Measurements from ENCODE around the gene B3GALT4. TPM values are rescaled to one million over a fixed set of nuclear protein-coding genes. Genes with fewer than 3 reads are reported as not detected.

B3GALT4 gene
- total RNA-seq, 1 experiment from 2014 or later = 7.9 TPM

DNA sequence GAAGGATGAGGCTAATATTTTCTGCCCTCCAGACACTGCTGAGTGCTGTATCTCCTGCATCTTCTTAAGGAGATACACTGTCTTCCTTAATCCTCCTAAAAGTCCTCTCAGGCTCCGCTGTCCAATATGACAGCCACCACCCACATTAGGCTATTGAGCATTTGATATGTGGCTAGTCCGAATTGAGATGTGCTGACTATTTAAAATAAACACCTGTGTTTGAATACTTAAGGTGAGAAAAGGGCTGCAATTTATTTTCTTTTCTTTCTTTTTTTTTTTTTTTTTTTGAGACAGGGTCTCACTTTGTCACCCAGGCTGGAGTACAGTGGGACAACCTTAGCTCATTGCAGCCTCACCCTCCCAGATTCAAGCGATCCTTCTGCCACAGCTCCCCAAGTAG lies 25.0 kb downstream of the B3GALT4 start:
- no TSS peak for BruUV-seq (replicated peaks)
- intact Hi-C loops (cut with micrococcal nuclease) = no loop called here
- ChIA-PET POLR2A (ENCODE audit: unreplicated experiment) (interaction anchor here (0.7 kb wide), 1 partner anchor 21 kb away, joined by 28 read pairs; no protein-coding TSS in a partner anchor), CTCF (no interaction called here)
- peaks cover 20% of the 10 kb centered on the region for H3K79me2 ChIP-seq (ENCODE audit: low read length)
- no peak overlapping the region for H3K4me3 ChIP-seq (ENCODE audit: low read length)
- H3K9me2 ChIP-seq (replicated peaks; ENCODE audit: low read length) = no peaks in the 10 kb centered on the region
- H3K27ac ChIP-seq (ENCODE audit: low read length) = no peak overlapping the region
- no peak overlapping the region for H3K9ac ChIP-seq (ENCODE audit: low read length)
- ATAC-seq = no peak
- H3K27me3 ChIP-seq (ENCODE audit: low read length) = no peaks in the 10 kb centered on the region
- no peak overlapping the region for H3K4me2 ChIP-seq (ENCODE audit: low read length)
- H3K36me3 ChIP-seq (ENCODE audit: low read depth, low read length) = peaks cover 7% of the 10 kb centered on the region
- no peaks in the 10 kb centered on the region for H4K20me1 ChIP-seq (ENCODE audit: low read length)
- no peak overlapping the region for H2AFZ ChIP-seq (ENCODE audit: low read length)
- no peaks in the 10 kb centered on the region for H3K9me3 ChIP-seq (ENCODE audit: low read length)
- TF ChIP-seq, protein P1, sequence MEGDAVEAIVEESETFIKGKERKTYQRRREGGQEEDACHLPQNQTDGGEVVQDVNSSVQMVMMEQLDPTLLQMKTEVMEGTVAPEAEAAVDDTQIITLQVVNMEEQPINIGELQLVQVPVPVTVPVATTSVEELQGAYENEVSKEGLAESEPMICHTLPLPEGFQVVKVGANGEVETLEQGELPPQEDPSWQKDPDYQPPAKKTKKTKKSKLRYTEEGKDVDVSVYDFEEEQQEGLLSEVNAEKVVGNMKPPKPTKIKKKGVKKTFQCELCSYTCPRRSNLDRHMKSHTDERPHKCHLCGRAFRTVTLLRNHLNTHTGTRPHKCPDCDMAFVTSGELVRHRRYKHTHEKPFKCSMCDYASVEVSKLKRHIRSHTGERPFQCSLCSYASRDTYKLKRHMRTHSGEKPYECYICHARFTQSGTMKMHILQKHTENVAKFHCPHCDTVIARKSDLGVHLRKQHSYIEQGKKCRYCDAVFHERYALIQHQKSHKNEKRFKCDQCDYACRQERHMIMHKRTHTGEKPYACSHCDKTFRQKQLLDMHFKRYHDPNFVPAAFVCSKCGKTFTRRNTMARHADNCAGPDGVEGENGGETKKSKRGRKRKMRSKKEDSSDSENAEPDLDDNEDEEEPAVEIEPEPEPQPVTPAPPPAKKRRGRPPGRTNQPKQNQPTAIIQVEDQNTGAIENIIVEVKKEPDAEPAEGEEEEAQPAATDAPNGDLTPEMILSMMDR (conservative IDR thresholded peaks at IDR 0.05; ENCODE audit: low read depth, low read length) = no peak
- no peak for TF ChIP-seq EZH2 (IDR thresholded peaks at IDR 0.05; ENCODE audit: low read length, unreplicated experiment)
- no peak for TF ChIP-seq EZH2phosphoT487 (IDR thresholded peaks at IDR 0.05; ENCODE audit: borderline replicate concordance, low read length)
- peaks cover 13% of the 10 kb centered on the region for H3K4me1 ChIP-seq (ENCODE audit: insufficient read depth, low read length)
- DNase-seq = no peak
- peaks cover 3% of the 10 kb centered on the region for H3F3A ChIP-seq (ENCODE audit: low read length, unreplicated experiment)

DNA sequence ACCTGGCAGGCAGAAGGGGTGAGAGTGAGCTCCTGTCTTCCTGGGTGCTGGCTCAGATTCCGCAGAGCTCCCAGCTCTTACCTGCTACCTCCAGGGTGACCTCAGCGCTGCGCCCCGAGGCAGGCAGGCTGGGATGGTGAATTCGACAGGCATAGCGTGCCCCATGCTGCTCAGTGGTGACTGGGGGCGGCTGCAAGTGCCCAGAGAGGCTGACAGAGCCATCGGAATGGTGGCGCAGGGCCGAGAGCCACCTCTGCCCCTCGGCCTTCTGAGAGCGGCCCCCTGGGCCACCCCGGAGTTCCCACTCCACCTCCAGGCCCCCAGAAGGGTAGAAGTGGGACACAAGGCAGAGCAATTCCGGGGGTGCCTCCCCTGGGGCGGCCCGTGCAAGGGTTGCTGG lies 27.3 kb downstream of the B3GALT4 start:
- Histone ChIP-seq H3K9ac (ENCODE audit: low read length) (no peak overlapping the region), H4K20me1 (ENCODE audit: low read length) (no peaks in the 10 kb centered on the region)
- CTCF ChIA-PET = no interaction called here

DNA sequence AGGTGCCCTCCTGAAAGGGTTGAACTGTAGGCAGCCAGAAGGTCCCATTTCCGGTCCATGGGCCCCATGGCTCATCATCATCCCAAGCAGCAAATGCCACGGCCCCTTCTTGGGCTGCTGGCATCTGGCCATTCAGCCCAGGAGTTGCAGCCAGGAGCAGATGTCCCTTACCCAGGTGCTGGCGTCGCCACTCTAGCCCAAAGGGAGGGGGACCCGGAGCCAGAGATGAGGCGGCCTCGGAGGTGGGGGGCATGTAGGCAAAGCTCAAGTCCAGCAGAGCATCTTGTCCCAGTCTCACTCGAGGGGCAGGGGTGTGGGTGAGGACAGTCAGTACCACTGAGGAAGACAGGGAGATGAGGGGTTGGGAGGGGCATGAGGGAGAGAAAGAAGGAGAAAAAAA lies 28.1 kb downstream of the B3GALT4 start:
- ATAC-seq (no peak), DNase-seq (no peak)
- H3K27ac ChIP-seq (ENCODE audit: low read length) = no peak overlapping the region
- CTCF ChIA-PET = no interaction called here
- peaks cover 7% of the 10 kb centered on the region for H3K4me1 ChIP-seq (ENCODE audit: insufficient read depth, low read length)
- H2AFZ ChIP-seq (ENCODE audit: low read length) = no peak overlapping the region
- no peak overlapping the region for H3K4me3 ChIP-seq (ENCODE audit: low read length)
- H3K9me2 ChIP-seq (replicated peaks; ENCODE audit: low read length) = no peaks in the 10 kb centered on the region
- H3K9me3 ChIP-seq (ENCODE audit: low read length) = no peaks in the 10 kb centered on the region
- no peaks in the 10 kb centered on the region for H3K27me3 ChIP-seq (ENCODE audit: low read length)
- no peak overlapping the region for H3K4me2 ChIP-seq (ENCODE audit: low read length)
- H3K79me2 ChIP-seq (ENCODE audit: low read length) = peaks cover 24% of the 10 kb centered on the region
- POLR2A ChIA-PET (ENCODE audit: unreplicated experiment) = no interaction called here
- H3K36me3 ChIP-seq (ENCODE audit: low read depth, low read length) = peaks cover 7% of the 10 kb centered on the region
- H4K20me1 ChIP-seq (ENCODE audit: low read length) = no peaks in the 10 kb centered on the region
- TF ChIP-seq EZH2 (IDR thresholded peaks at IDR 0.05; ENCODE audit: low read length, unreplicated experiment) = no peak
- TF ChIP-seq EZH2phosphoT487 (IDR thresholded peaks at IDR 0.05; ENCODE audit: borderline replicate concordance, low read length) = no peak
- no TSS peak for BruUV-seq (replicated peaks)
- H3K9ac ChIP-seq (ENCODE audit: low read length) = no peak overlapping the region
- intact Hi-C loops (cut with micrococcal nuclease) = no loop called here
- peaks cover 1% of the 10 kb centered on the region for H3F3A ChIP-seq (ENCODE audit: low read length, unreplicated experiment)

More for the DNA sequence above, 27.3 kb downstream of the B3GALT4 start:
- no TSS peak for BruUV-seq (replicated peaks)
- Histone ChIP-seq H3K27me3 (ENCODE audit: low read length) (no peaks in the 10 kb centered on the region), H3K4me2 (ENCODE audit: low read length) (no peak overlapping the region), H3K27ac (ENCODE audit: low read length) (no peak overlapping the region), H2AFZ (ENCODE audit: low read length) (no peak overlapping the region), H3K4me1 (ENCODE audit: insufficient read depth, low read length) (peaks cover 7% of the 10 kb centered on the region), H3F3A (ENCODE audit: low read length, unreplicated experiment) (peaks cover 3% of the 10 kb centered on the region), H3K9me3 (ENCODE audit: low read length) (no peaks in the 10 kb centered on the region), H3K9me2 (replicated peaks; ENCODE audit: low read length) (no peaks in the 10 kb centered on the region), H3K36me3 (ENCODE audit: low read depth, low read length) (peaks cover 7% of the 10 kb centered on the region), H3K79me2 (ENCODE audit: low read length) (peaks cover 23% of the 10 kb centered on the region), H3K4me3 (ENCODE audit: low read length) (no peak overlapping the region)
- TF ChIP-seq, protein P1 (conservative IDR thresholded peaks at IDR 0.05; ENCODE audit: low read depth, low read length) = no peak
- TF ChIP-seq EZH2phosphoT487 (IDR thresholded peaks at IDR 0.05; ENCODE audit: borderline replicate concordance, low read length) = no peak
- no peak for TF ChIP-seq EZH2 (IDR thresholded peaks at IDR 0.05; ENCODE audit: low read length, unreplicated experiment)
- ATAC-seq = no peak
- DNase-seq = no peak
- POLR2A ChIA-PET (ENCODE audit: unreplicated experiment) = interaction anchor here (0.6 kb wide), 1 partner anchor 15 kb away, joined by 3 read pairs; no protein-coding TSS in a partner anchor
- intact Hi-C loops (cut with micrococcal nuclease) = no loop called here

Measured in PC-3 (cell line).